GM12801 (cell line): ENCODE results near the gene ACER1.

Experiments
- TF ChIP-seq, protein P1 (sequence below): IDR thresholded peaks from one replicate; pipeline ENCODE4 v1.5.1; 2011; ENCODE audit warnings: control low read depth; ENCODE audit not compliant: insufficient read length; ENCODE audit errors: extremely low read depth

Gene ACER1

DNA sequence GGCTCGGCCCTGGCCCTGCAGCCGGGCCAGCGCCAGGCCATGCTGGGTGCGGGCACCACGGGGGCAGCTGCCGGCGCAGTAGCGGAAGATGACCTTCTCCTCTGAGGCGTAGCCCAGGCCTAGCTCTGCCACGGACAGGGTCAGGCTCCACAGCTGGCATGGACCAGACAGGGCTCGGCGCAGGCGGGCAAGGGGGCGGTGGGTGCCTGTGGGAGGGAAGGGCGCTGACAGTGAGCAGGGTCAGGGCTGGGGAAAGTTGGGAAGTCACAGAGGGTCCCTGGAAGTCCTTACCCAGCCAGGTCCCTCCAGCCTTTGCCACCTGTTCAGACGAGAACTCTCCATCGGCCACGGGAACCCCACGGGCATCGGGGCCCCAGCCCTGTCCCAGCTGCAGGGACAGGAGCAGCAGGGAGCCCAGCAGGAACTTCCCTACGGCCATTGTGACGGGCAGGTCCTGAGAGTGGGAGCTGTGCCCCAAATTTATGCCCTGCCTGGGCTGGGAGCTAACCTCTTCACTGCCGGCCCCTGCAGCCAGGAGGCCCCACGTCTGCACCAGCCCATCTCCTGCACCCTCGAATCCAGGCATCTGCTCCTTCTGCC, 42.1 kb upstream of the ACER1 start, which contains the start of gene PSPN:
TSS of gene PSPN (minus strand) at position 523 of the 600 bp plus-strand sequence. CDS start at position 439, 84 bp downstream.
- TF ChIP-seq, protein P1, sequence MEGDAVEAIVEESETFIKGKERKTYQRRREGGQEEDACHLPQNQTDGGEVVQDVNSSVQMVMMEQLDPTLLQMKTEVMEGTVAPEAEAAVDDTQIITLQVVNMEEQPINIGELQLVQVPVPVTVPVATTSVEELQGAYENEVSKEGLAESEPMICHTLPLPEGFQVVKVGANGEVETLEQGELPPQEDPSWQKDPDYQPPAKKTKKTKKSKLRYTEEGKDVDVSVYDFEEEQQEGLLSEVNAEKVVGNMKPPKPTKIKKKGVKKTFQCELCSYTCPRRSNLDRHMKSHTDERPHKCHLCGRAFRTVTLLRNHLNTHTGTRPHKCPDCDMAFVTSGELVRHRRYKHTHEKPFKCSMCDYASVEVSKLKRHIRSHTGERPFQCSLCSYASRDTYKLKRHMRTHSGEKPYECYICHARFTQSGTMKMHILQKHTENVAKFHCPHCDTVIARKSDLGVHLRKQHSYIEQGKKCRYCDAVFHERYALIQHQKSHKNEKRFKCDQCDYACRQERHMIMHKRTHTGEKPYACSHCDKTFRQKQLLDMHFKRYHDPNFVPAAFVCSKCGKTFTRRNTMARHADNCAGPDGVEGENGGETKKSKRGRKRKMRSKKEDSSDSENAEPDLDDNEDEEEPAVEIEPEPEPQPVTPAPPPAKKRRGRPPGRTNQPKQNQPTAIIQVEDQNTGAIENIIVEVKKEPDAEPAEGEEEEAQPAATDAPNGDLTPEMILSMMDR: no peak

DNA sequence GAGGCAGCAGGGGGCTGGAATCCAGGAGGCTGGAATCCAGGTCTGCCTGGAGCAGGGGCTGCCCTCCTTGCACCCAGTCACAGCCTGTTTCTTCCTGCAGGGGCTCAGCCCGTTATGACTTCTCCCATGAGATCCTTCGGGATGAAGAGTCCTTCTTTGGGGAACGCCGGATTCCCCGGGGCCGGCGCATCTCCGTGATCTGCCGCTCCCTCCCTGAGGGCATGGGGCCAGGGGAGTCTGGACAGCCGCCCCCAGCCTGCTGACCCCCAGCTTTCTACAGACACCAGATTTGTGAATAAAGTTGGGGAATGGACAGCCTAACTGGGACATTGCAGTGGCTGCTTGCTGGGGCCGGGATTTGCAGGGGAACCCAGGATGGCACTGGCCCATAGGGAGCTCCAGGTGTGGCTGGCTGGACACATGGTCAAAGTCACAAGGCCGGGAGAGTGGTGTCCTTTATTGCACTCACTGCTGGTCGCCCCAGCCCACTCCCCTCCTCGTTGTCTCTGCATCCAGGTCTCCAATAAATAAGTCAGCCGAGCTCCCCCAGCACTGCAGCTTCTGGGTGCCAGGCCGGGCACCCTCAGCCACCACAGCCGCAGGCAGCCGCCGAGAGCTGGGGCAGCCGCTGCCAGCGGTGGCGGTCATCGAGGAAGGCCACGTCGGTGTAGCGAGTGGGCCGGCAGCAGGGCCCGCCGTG, 41.4 kb upstream of the ACER1 start:
- TF ChIP-seq, protein P1: no peak

DNA sequence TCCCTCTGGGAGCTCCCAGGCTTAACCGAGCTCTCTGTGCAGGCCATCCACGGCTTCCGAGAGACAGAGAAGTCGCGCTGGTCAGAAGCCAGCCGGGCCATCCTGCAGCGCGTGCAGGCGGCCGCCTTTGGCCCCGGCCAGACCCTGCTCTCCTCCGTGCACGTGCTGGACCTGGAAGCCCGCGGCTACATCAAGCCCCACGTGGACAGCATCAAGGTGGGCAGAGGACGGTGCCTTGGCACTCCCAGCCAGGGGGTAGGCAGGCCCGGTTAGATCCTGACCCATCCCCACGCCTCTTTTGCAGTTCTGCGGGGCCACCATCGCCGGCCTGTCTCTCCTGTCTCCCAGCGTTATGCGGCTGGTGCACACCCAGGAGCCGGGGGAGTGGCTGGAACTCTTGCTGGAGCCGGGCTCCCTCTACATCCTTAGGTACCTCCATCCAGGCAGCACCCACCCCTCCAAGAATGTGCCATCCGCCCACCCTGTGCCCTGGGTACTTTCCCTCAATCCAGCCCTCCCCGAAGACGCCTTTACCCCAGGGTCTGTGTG, 40.8 kb upstream of the ACER1 start:
- TF ChIP-seq, protein P1: no peak

DNA sequence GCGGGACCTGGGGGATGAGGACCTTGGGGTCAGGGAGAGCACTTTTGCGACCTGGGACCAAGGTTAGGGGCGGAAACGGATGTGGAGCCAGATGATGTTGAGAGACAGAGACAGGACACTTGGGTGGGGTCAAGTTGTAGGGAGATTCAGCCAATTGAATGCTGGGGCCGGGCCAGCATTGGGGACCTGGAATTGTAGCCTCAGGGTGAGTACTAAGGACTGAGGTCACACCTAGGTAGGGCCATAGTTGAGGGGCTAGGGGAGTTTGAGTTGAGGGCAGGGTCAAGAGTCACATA, 40.3 kb upstream of the ACER1 start:
- TF ChIP-seq, protein P1: no peak

DNA sequence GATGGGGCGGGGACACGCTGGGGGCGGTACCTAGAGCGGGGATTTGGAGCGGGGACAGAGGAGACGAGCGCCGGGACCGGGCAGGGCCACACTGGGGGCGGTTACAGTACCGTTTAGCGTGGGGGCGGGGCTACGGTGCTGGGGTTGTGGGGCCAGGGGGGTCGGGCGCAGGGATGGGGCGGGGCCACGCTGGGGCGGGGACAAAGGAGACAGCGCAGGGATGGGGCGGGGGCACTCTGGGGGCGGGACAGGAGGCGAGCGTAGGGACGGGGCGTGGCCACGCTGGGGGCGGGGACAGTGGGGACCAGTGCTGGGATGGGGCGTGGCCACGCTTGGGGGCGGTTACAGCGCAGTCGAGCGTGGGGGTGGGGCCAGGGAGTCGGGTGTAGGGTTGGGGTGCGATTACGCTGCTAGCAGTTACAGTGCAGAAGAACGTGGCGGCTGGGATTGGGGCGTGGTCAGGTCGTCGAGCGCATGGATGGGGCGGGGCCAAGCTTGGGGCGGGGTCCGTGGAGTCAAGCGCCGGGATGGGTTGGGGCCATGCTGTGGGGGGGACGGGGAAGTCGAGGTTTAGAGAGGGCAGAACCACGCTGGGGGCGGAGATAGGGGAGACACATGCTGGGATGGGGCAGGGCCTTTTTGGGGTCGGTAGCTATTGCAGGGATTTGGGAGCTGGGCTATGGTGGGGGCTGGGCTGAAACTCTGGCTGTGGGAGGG, 39.8 kb upstream of the ACER1 start:
- TF ChIP-seq, protein P1: no peak

DNA sequence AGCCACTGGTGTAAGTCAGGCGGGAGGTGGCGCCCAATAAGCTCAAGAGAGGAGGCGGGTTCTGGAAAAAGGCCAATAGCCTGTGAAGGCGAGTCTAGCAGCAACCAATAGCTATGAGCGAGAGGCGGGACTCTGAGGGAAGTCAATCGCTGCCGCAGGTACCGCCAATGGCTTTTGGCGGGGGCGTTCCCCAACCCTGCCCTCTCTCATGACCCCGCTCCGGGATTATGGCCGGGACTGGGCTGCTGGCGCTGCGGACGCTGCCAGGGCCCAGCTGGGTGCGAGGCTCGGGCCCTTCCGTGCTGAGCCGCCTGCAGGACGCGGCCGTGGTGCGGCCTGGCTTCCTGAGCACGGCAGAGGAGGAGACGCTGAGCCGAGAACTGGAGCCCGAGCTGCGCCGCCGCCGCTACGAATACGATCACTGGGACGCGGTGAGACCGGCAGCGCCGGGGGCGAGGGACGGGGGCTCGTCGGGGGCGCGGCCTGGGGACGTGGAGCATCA, 39.2 kb upstream of the ACER1 start, which contains the start of gene ALKBH7:
TSS of gene ALKBH7 (plus strand) at position 201 of the 502 bp plus-strand sequence. CDS start at position 228, 27 bp downstream.
- TF ChIP-seq, protein P1: no peak

DNA sequence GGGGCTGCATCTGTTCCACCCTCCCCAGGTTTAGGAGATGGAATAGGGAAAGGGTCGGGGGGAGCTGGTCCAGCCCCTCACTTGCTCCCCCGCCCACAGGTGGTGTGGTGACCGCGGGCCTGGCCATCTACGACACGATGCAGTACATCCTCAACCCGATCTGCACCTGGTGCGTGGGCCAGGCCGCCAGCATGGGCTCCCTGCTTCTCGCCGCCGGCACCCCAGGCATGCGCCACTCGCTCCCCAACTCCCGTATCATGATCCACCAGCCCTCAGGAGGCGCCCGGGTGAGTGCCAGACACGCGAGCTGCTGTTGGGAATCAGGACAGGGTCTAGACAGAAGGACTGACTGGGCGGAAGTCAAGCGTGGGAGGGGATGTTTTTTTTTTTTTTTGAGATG, 30.9 kb upstream of the ACER1 start:
- TF ChIP-seq, protein P1: no peak
